Adrenal gland (tissue), 12 donors: ENCODE data around the gene NAP1L4. TPM values are rescaled to one million over a fixed set of nuclear protein-coding genes. Genes with fewer than 3 reads are reported as not detected.

Experiments
- DNase-seq, 7 donors: peaks; one replicate each; pipeline ENCODE4 v3.0.0-alpha.2; 2019 to 2020
- H3K27ac ChIP-seq, 5 donors: fragments of 200-600 bp; sonication (generic) in 4 of 5; 1 replicate in 3 of 5; 2 replicates in 2 of 5; pipeline versions ENCODE4 v1.5.1 to v1.8.0; 2016 to 2020; ENCODE audit warnings: mild to moderate bottlenecking in 1 of 5
- H3K27me3 ChIP-seq: fragments of 200-600 bp; 2 replicates; pipeline ENCODE4 v1.8.0; 2021
- H3K36me3 ChIP-seq, 2 donors: fragments of 200-600 bp; replicated peaks in 1 of 2; 1 replicate in 1 of 2; 2 replicates in 1 of 2; pipeline versions ENCODE4 v1.5.1 to v1.8.0; 2018 to 2022
- H3K4me1 ChIP-seq, 2 donors: fragments of 200-600 bp; replicated peaks in 1 of 2; 1 replicate in 1 of 2; 2 replicates in 1 of 2; pipeline versions ENCODE4 v1.5.1 to v1.8.0; 2018 to 2021
- H3K4me3 ChIP-seq, 4 donors: fragments of 200-600 bp; sonication (generic) in 3 of 4; one replicate each; pipeline ENCODE4 v1.5.1; 2016 to 2018
- H3K9me3 ChIP-seq, 3 donors: fragments of 200-600 bp; sonication (generic) in 1 of 3; replicated peaks in 1 of 3; 1 replicate in 2 of 3; 2 replicates in 1 of 3; pipeline versions ENCODE4 v1.5.1 to v1.8.0; 2016 to 2021
- CTCF ChIP-seq, 6 experiments: fragments of 450-650 bp in 4 of 6; fragments of 200-600 bp in 2 of 6; sonication (generic) in 1 of 6; IDR thresholded peaks; 1 replicate in 5 of 6; 2 replicates in 1 of 6; pipeline versions ENCODE4 v1.5.1 to v1.8.0; 2016 to 2021; ENCODE audit warnings: antibody characterized with exemption in 6 of 6, mild to moderate bottlenecking in 2 of 6, moderate library complexity in 1 of 6
- POLR2A ChIP-seq, 2 donors: fragments of 450-650 bp; IDR thresholded peaks; one replicate each; pipeline ENCODE4 v1.6.1; 2017; ENCODE audit warnings: antibody characterized with exemption in 2 of 2, mild to moderate bottlenecking in 2 of 2, moderate library complexity in 1 of 2
- WGBS, 4 donors: extraction: QIAGEN DNeasy Blood & Tissue Kit in 2 of 4; methylation state at CpG; one replicate each; pipeline versions ENCODE4 v1.1.5 to v1.1.7; 2013 to 2017; 5-methylcytosine and 5-hydroxymethylcytosine counted together
- intact Hi-C, 2 donors: fragments of 100-400 bp; cut with DNase I; formaldehyde crosslinking; loops; one replicate each; pipeline versions ENCODE4 v1.14.1 to v1.15.0; 2022 to 2023
- polyA plus RNA-seq, 3 donors: library from polyadenylated mRNA; stranded (reverse); fragments of 200-250 nt in 2 of 3; fragments of 350-450 nt in 1 of 3; fragmentation: Illumina TruSeq in 1 of 3; extraction: RNeasy Lipid Tissue Mini Kit (QIAGEN cat#74804) in 1 of 3; gene quantifications; one replicate each; pipeline ENCODE4 v1.2.3, GENCODE V29; 2013 to 2014
- total RNA-seq, 9 donors: library from RNA; depleted of rRNA in 4 of 9; stranded (reverse); fragments of >200 nt in 4 of 9; fragments of 120-200 nt in 1 of 9; fragmentation: NEBNext Ultra II Directional in 1 of 9; extraction: Animal tissue kit (Norgen Biotek cat#: 25700) in 1 of 9; gene quantifications; one replicate each; pipeline versions ENCODE4 v1.1.0 to v1.2.4, GENCODE V29; 2013 to 2023
- donor health status: healthy with polysubstance abuse.
- donor health status: Bipolar disorder and iron deficiency.
- donor health status: DM: yes; HTN: yes; CAD: no.
- donor health status: DM: no; HTN: no; CAD: no.
- donor health status: DM: no; HTN: no; CAD: no.
- donor health status: DM: yes; HTN: yes; CAD: no.

Gene NAP1L4
- total and polyA plus RNA-seq, 12 donors: 39.7 to 128 (median 79.9) TPM

GRCh38 chr11:3007404-3008010 is 15.4 kb upstream of the NAP1L4 start:
- WGBS, 4 donors: 89 to 95% (median 91%) methylated on average over 12 to 20 of the region's 20 CpGs; no CpG with 5 or more reads in 1 of the 4 donors
- H3K36me3 ChIP-seq: peaks cover 0 to 67% of the 10 kb centered on the region in 2 donors

GRCh38 chr11:3006505-3007260 is 14.6 kb upstream of the NAP1L4 start:
- Histone ChIP-seq H3K4me3 (no peak overlapping the region), H3K36me3 (peaks cover 0 to 67% of the 10 kb centered on the region in 2 donors), H3K27ac (no peak overlapping the region), H3K9me3 (no peaks in the 10 kb centered on the region), H3K4me1 (no peaks in the 10 kb centered on the region), H3K27me3 (no peaks in the 10 kb centered on the region)
- intact Hi-C loops: no loop called here
- no peak for DNase-seq
- TF ChIP-seq POLR2A (IDR thresholded peaks at IDR 0.05): no peak
- TF ChIP-seq CTCF (IDR thresholded peaks at IDR 0.05): no peak
- 83 to 93% (median 88%) methylated on average over 7 to 21 of the region's 21 CpGs for WGBS, 4 donors

More at GRCh38 chr11:3007404-3008010, 15.4 kb upstream of the NAP1L4 start:
- TF ChIP-seq POLR2A (IDR thresholded peaks at IDR 0.05) (no peak), CTCF (IDR thresholded peaks at IDR 0.05) (no peak)
- H3K27ac ChIP-seq: no peak overlapping the region
- H3K9me3 ChIP-seq: no peaks in the 10 kb centered on the region
- no peak for DNase-seq
- intact Hi-C loops: no loop called here
- no peak overlapping the region for H3K4me3 ChIP-seq
- no peaks in the 10 kb centered on the region for H3K4me1 ChIP-seq
- H3K27me3 ChIP-seq: no peaks in the 10 kb centered on the region

- no peak overlapping the region for H3K4me3 ChIP-seq
- 95 to 98% (median 96%) methylated on average over 8 to 10 of the region's 10 CpGs for WGBS, 4 donors
- no peak for DNase-seq
- intact Hi-C loops: no loop called here
- TF ChIP-seq CTCF (IDR thresholded peaks at IDR 0.05) (no peak), POLR2A (IDR thresholded peaks at IDR 0.05) (no peak)
- no peaks in the 10 kb centered on the region for H3K27me3 ChIP-seq
- H3K27ac ChIP-seq: no peak overlapping the region
- H3K9me3 ChIP-seq: no peaks in the 10 kb centered on the region
- H3K36me3 ChIP-seq: peaks cover 0 to 62% of the 10 kb centered on the region in 2 donors
- no peaks in the 10 kb centered on the region for H3K4me1 ChIP-seq
Observed at GRCh38 chr11:3004481-3004880, 12.4 kb upstream of the NAP1L4 start.

GRCh38 chr11:3003396-3004231 is 11.5 kb upstream of the NAP1L4 start:
- Histone ChIP-seq H3K4me1 (no peaks in the 10 kb centered on the region), H3K4me3 (no peak overlapping the region), H3K27ac (no peak overlapping the region), H3K27me3 (no peaks in the 10 kb centered on the region), H3K36me3 (peaks cover 0 to 54% of the 10 kb centered on the region in 2 donors), H3K9me3 (no peaks in the 10 kb centered on the region)
- WGBS, 4 donors: 92 to 94% (median 93%) methylated on average over 7 to 12 of the region's 12 CpGs
- TF ChIP-seq POLR2A (IDR thresholded peaks at IDR 0.05): no peak
- TF ChIP-seq CTCF (IDR thresholded peaks at IDR 0.05): no peak
- intact Hi-C loops: no loop called here
- DNase-seq: peak in 1 of 7 donors; percentile 6
